Brain microvascular endothelial cell (primary cell): ENCODE measurements around the gene OPRL1.

Experiments used
- DNase-seq: peaks from one replicate; pipeline ENCODE4 v3.0.0-alpha.2; 2020
- H3K27ac ChIP-seq: fragments of 250-450 bp; sonication (Bioruptor Pico); 2 replicates; pipeline ENCODE4 v1.5.1; 2020; ENCODE audit warnings: mild to moderate bottlenecking, moderate library complexity
- H3K27me3 ChIP-seq: fragments of 250-450 bp; sonication (Bioruptor Pico); replicated peaks from 2 replicates; pipeline ENCODE4 v1.5.1; 2020; ENCODE audit warnings: mild to moderate bottlenecking
- H3K36me3 ChIP-seq: fragments of 250-450 bp; sonication (Bioruptor Pico); replicated peaks from 2 replicates; pipeline ENCODE4 v1.5.1; 2020; ENCODE audit warnings: mild to moderate bottlenecking
- H3K4me3 ChIP-seq: 2 replicates; pipeline ENCODE4 v1.5.1; 2011; ENCODE audit warnings: low read depth, mild to moderate bottlenecking, control low read depth, low read length, moderate library complexity
- CTCF ChIP-seq: IDR thresholded peaks from 2 replicates; pipeline ENCODE4 v1.5.1; 2011; ENCODE audit warnings: low read depth, mild to moderate bottlenecking, moderate library complexity, low read length, control low read depth, inconsistent platforms; ENCODE audit errors: missing control alignments
- in situ Hi-C: cut with HindIII; loops from 2 replicates; pipeline ENCODE4 v1.10.0; 2017; ENCODE audit warnings: low sequenced_read_pairs, low pct_ligation_motif_present

The OPRL1 gene

GRCh38 chr20:64099880-64100565 lies 20.1 kb downstream of the OPRL1 start:
- no peak overlapping the region for H3K27ac ChIP-seq
- H3K36me3 ChIP-seq = no peaks in the 10 kb centered on the region
- TF ChIP-seq CTCF = no peak
- no peak for DNase-seq
- peaks cover 31% of the 10 kb centered on the region for H3K27me3 ChIP-seq
- H3K4me3 ChIP-seq = no peak overlapping the region
- in situ Hi-C loops = no loop called here

GRCh38 chr20:64100566-64100888 lies 20.6 kb downstream of the OPRL1 start:
- no peaks in the 10 kb centered on the region for H3K36me3 ChIP-seq
- DNase-seq = no peak
- in situ Hi-C loops = no loop called here
- no peak for TF ChIP-seq CTCF
- H3K27me3 ChIP-seq = peaks cover 31% of the 10 kb centered on the region
- no peak overlapping the region for H3K4me3 ChIP-seq
- H3K27ac ChIP-seq = no peak overlapping the region

- in situ Hi-C loops = no loop called here
- Histone ChIP-seq H3K4me3 (no peak overlapping the region), H3K27ac (no peak overlapping the region), H3K27me3 (peaks cover 31% of the 10 kb centered on the region), H3K36me3 (no peaks in the 10 kb centered on the region)
- DNase-seq = no peak
- TF ChIP-seq CTCF = no peak
These were observed 21.2 kb downstream of the OPRL1 start for GRCh38 chr20:64100946-64101688.

GRCh38 chr20:64101731-64102621 lies 22.1 kb downstream of the OPRL1 start:
- in situ Hi-C loops = no loop called here
- TF ChIP-seq CTCF = peak; percentile 58
- H3K4me3 ChIP-seq = no peak overlapping the region
- no peak overlapping the region for H3K27ac ChIP-seq
- H3K36me3 ChIP-seq = no peaks in the 10 kb centered on the region
- no peak for DNase-seq
- H3K27me3 ChIP-seq = peaks cover 31% of the 10 kb centered on the region

- Histone ChIP-seq H3K27me3 (peaks cover 33% of the 10 kb centered on the region), H3K36me3 (no peaks in the 10 kb centered on the region), H3K27ac (no peak overlapping the region), H3K4me3 (no peak overlapping the region)
- no peak for TF ChIP-seq CTCF
- no peak for DNase-seq
- in situ Hi-C loops = no loop called here
These were observed 22.9 kb downstream of the OPRL1 start for GRCh38 chr20:64102647-64103354.
